A549 treated with dexamethasone at 1 μM for 4 hours (cell line): ENCODE measurements around the gene MMP1. TPM values are rescaled to one million over a fixed set of nuclear protein-coding genes. Genes with fewer than 3 reads are reported as not detected.

Experiments used
- total RNA-seq: library from RNA; stranded (reverse); fragments of 200-300 nt; extraction: Qiagen RNA extraction; gene quantifications from 5 replicates; pipeline ENCODE4 v1.2.3, GENCODE V29; 2022

MMP1 gene
- total RNA-seq, result 0.50 to 1.3 TPM (median 0.93 TPM) in 5 replicates

DNA sequence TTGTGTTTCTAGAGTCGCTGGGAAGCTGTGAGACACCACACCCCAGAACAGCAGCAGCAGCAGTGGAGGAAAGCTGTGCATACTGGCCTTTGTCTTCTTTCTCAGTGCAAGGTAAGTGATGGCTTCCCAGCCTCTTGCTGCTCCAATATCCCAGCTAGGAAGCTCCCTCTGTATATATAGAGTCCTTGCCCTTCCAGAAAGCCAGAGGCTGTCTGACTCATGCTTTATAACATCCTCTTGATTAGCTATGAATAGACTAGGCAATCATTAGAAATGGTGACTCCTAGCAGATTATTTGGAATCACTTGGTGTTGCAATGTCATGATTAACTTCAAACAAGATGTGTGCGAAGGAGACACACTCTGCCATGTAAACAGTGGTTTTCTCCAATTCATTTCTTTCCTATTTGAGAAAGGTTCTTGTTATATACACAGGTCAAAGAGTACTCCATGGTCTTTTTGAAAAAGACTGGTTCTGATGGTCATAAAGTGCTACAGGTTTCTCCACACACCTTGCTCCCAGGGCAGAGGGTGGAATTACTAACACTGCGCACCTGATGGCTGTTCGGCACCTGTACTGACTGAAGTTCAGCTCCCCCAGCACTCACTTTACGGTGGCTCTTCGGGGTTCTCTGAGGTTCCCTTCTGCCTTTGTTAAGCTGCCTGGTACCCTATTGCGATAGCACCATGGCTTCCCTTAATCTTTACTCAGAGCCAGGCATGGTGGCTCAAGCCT, at the start of gene MMP1:
Gene MMP1, minus strand, starts transcription at position 149 of the 735 bp plus-strand sequence. Its CDS starts 68 bp downstream, at position 81.

DNA sequence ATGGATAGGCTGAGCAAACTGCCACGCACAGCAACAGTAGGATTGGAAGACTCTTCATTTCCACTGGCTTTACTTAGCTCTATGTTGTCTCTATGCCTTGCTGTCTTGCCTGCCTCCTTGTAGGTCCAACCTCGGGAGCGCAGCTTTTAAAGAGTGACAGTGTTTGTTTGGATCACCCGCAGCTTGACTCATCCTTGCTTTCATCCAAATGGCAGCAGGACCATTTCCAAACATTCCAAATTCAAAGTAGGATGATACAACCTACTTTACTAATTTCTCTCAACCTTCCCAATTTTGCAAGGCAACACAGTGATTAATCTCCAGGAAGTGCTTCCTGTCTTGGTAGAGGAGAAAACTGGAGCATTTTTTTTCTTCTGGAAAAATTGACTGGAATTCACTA, 45.5 kb upstream of the MMP1 start, which contains the start of gene MMP3:
Gene MMP3, minus strand, starts transcription at position 121 of the 400 bp plus-strand sequence. Its CDS starts 63 bp downstream, at position 58.

DNA sequence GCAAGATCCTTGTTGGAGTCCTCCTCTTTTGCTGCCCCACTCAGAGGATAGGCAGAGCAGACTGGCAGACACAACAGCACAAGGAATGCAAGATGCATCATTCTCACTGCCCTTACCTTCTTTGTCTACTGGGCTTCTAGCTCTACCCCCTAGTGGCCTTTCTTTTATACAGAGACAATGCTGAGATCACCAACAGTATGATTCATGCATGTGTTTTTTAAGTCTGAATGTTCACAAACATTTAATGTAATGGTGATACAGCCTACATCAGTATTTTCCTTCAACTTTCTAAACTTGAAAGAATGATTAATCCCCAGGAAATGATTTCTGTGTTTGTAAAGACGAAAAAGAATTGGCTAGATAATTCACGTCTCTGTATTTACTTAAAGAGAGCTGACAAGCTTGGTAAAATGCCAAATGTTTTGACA, 17.5 kb downstream of the MMP1 start, which contains the start of gene MMP10:
Gene MMP10, minus strand, starts transcription at position 138 of the 428 bp plus-strand sequence. Its CDS starts 37 bp downstream, at position 101.

Other genes starting within 250 kb of the MMP1 start
- gene MMP20, start 172.8 kb downstream of the MMP1 start, total RNA-seq, result not detected in 5 replicates
- gene MMP27, start 92.4 kb downstream of the MMP1 start, total RNA-seq, result not detected in 5 replicates
- gene MMP8, start 73.2 kb downstream of the MMP1 start, total RNA-seq, result not detected in 5 replicates
- 0.53 to 1.6 TPM (median 0.87 TPM) in 5 replicates for gene MMP10, start 17.5 kb downstream of the MMP1 start, total RNA-seq
- gene MMP3, start 45.4 kb upstream of the MMP1 start, total RNA-seq, result 0.46 to 0.47 TPM in 2 of 5 replicates, not detected in the others
- gene MMP12, start 76.8 kb upstream of the MMP1 start, total RNA-seq, result 0.04 to 0.12 TPM (median 0.08 TPM) in 4 of 5 replicates, not detected in the other
- not detected in 5 replicates for gene MMP13, start 157.6 kb upstream of the MMP1 start, total RNA-seq